Neural crest cell (in vitro differentiated cells): ENCODE data around the gene GPR108. TPM values are rescaled to one million over a fixed set of nuclear protein-coding genes. Genes with fewer than 3 reads are reported as not detected.

ENCODE experiments used
- DNase-seq: peaks from one replicate; pipeline ENCODE4 v3.0.0; 2021; ENCODE audit warnings: low read depth, mixed read lengths, low spot score
- H3K27ac Mint-ChIP-seq: one replicate; pipeline ENCODE4 v1.8.0; 2021; ENCODE audit warnings: mild to moderate bottlenecking, mixed read lengths; ENCODE audit not compliant: unreplicated experiment
- H3K27me3 Mint-ChIP-seq: 2 replicates; pipeline ENCODE4 v1.8.0; 2021; ENCODE audit warnings: low read depth, mild to moderate bottlenecking, mixed read lengths
- H3K36me3 Mint-ChIP-seq: 2 replicates; pipeline ENCODE4 v1.8.0; 2021; ENCODE audit warnings: low read depth, mild to moderate bottlenecking, mixed read lengths
- H3K4me1 Mint-ChIP-seq: 2 replicates; pipeline ENCODE4 v1.8.0; 2021; ENCODE audit warnings: mixed read lengths
- H3K4me3 Mint-ChIP-seq: one replicate; pipeline ENCODE4 v1.8.0; 2021; ENCODE audit warnings: mild to moderate bottlenecking, mixed read lengths
- H3K9me3 Mint-ChIP-seq: 2 replicates; pipeline ENCODE4 v1.8.0; 2021; ENCODE audit warnings: mixed read lengths
- CTCF ChIP-seq: fragments of 200-600 bp; sonication (generic); conservative IDR thresholded peaks from 2 replicates; pipeline ENCODE4 v1.5.0; 2021; ENCODE audit warnings: antibody characterized with exemption, mild to moderate bottlenecking
- total RNA-seq: library from RNA; stranded (reverse); gene quantifications from 2 replicates; pipeline ENCODE4 v1.2.1, GENCODE V29; 2021

Gene GPR108
- total RNA-seq, 1 donor from 2014 or later, result 52.9 TPM

- H3K27me3 Mint-ChIP-seq, result peaks cover 59% of the 10 kb centered on the region
- H3K4me1 Mint-ChIP-seq, result peaks cover 13% of the 10 kb centered on the region
- no peaks in the 10 kb centered on the region for H3K9me3 Mint-ChIP-seq
- DNase-seq, result no peak
- H3K4me3 Mint-ChIP-seq, result no peak overlapping the region
- peak; percentile 47 for TF ChIP-seq CTCF
- H3K36me3 Mint-ChIP-seq, result no peaks in the 10 kb centered on the region
- no peak overlapping the region for H3K27ac Mint-ChIP-seq
Observed at GRCh38 chr19:6769006-6769619, 31.7 kb upstream of the GPR108 start.

GRCh38 chr19:6768236-6768785, 30.9 kb upstream of the GPR108 start:
- TF ChIP-seq CTCF, result no peak
- H3K36me3 Mint-ChIP-seq, result no peaks in the 10 kb centered on the region
- peak overlapping the region; percentile 44 for H3K4me3 Mint-ChIP-seq
- H3K9me3 Mint-ChIP-seq, result no peaks in the 10 kb centered on the region
- H3K27me3 Mint-ChIP-seq, result peaks cover 60% of the 10 kb centered on the region
- no peak overlapping the region for H3K27ac Mint-ChIP-seq
- no peak for DNase-seq
- peaks cover 13% of the 10 kb centered on the region for H3K4me1 Mint-ChIP-seq

GRCh38 chr19:6767357-6768235, 30.2 kb upstream of the GPR108 start, which contains the start of gene SH2D3A:
TSS of gene SH2D3A (minus strand) at chr19:6767435. CDS start at chr19:6763748, 3,687 bp downstream.
- peaks cover 13% of the 10 kb centered on the region for H3K4me1 Mint-ChIP-seq
- H3K9me3 Mint-ChIP-seq, result no peaks in the 10 kb centered on the region
- TF ChIP-seq CTCF, result no peak
- peaks cover 60% of the 10 kb centered on the region for H3K27me3 Mint-ChIP-seq
- H3K36me3 Mint-ChIP-seq, result no peaks in the 10 kb centered on the region
- peak within 1 kb of the TSS; percentile 57 for H3K4me3 Mint-ChIP-seq
- peak; percentile 29 for DNase-seq
- no peak within 1 kb of the TSS for H3K27ac Mint-ChIP-seq

- no peaks in the 10 kb centered on the region for H3K9me3 Mint-ChIP-seq
- DNase-seq, result no peak
- peaks cover 13% of the 10 kb centered on the region for H3K4me1 Mint-ChIP-seq
- no peak for TF ChIP-seq CTCF
- H3K36me3 Mint-ChIP-seq, result no peaks in the 10 kb centered on the region
- H3K27ac Mint-ChIP-seq, result no peak overlapping the region
- H3K27me3 Mint-ChIP-seq, result peaks cover 60% of the 10 kb centered on the region
- no peak overlapping the region for H3K4me3 Mint-ChIP-seq
Observed at GRCh38 chr19:6767081-6767356, 29.6 kb upstream of the GPR108 start.

- no peak overlapping the region for H3K4me3 Mint-ChIP-seq
- peaks cover 13% of the 10 kb centered on the region for H3K4me1 Mint-ChIP-seq
- TF ChIP-seq CTCF, result no peak
- no peaks in the 10 kb centered on the region for H3K36me3 Mint-ChIP-seq
- no peak for DNase-seq
- peaks cover 57% of the 10 kb centered on the region for H3K27me3 Mint-ChIP-seq
- no peak overlapping the region for H3K27ac Mint-ChIP-seq
- no peaks in the 10 kb centered on the region for H3K9me3 Mint-ChIP-seq
Observed at GRCh38 chr19:6766357-6767080, 29.1 kb upstream of the GPR108 start.
